ENCODE measurements around the gene TRPM3.

Gene TRPM3

DNA sequence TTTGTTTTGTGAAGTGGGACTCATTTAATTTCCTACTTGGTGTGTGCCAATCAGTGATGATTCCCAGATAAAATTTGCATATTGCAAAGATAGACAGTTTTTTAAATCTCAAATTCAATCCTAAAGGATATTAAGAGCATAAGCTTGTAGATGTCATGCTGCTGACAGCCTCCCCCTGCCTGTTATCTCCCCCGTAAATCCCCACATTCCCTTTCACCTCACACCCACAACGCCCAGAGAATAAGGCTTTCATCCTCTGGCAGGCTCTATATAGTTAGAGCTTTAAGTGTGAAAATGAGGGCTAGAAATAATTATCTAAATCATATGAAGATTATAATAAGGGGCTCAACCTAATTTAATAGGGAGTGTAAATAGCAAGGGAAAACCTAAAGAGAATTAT, 265.0 kb downstream of the TRPM3 start:
- no peak overlapping the region for H3K4me3 ChIP-seq (replicated peaks; ENCODE audit: low read depth, low read length)
- no peak for DNase-seq (ENCODE audit: low read depth)
- TF ChIP-seq, protein P1, sequence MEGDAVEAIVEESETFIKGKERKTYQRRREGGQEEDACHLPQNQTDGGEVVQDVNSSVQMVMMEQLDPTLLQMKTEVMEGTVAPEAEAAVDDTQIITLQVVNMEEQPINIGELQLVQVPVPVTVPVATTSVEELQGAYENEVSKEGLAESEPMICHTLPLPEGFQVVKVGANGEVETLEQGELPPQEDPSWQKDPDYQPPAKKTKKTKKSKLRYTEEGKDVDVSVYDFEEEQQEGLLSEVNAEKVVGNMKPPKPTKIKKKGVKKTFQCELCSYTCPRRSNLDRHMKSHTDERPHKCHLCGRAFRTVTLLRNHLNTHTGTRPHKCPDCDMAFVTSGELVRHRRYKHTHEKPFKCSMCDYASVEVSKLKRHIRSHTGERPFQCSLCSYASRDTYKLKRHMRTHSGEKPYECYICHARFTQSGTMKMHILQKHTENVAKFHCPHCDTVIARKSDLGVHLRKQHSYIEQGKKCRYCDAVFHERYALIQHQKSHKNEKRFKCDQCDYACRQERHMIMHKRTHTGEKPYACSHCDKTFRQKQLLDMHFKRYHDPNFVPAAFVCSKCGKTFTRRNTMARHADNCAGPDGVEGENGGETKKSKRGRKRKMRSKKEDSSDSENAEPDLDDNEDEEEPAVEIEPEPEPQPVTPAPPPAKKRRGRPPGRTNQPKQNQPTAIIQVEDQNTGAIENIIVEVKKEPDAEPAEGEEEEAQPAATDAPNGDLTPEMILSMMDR (IDR thresholded peaks at IDR 0.05; ENCODE audit: low read length, missing control alignments): no peak

DNA sequence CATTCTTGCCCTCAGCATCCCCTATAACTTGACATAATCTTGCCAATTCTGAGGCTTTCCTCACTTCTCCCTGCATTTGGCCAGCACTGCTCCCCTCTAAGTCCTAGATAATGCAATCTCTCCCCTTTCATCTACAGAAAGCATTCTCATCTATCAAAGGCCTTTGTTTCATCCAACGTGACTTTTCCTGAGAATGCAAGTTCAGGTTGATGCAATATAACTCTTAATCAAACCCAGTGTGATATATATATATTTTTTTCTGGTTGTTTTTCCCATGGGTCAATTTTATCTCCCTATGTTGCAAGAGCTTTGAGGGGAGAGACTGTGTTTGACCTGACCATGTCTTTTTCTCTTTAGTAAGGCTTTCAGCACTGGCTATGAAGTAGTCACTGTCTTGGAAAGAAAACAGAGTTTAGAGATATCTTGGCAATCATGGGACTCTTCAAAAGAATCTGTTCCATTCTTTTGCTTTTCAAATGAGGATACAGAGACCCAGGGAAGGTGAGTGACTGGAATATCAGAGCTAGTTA, 268.6 kb downstream of the TRPM3 start:
- TF ChIP-seq, protein P1 (IDR thresholded peaks at IDR 0.05; ENCODE audit: low read length, missing control alignments): no peak
- H3K4me3 ChIP-seq (replicated peaks; ENCODE audit: low read depth, low read length): no peak overlapping the region
- peak; percentile 37 for DNase-seq (ENCODE audit: low read depth)

DNA sequence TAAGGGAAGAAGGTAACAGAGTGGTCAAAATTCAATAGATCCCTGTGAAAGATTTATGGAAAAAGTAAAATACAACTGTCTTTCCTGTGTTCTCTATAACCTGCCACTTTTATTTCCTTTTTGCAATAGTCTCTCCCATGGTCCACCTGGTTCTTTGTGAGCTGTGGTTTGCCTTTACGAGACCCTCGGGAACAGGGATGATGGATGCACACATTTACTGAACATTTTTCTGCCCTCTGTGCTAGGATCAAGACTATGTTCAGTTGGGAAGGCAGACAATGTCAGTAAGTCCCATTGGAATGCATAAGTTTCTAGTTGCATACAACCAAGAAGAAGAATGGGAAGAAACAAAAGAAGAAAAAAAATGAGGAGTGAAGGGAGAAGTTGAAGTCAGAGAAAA, 281.2 kb downstream of the TRPM3 start:
- DNase-seq (ENCODE audit: low read depth): no peak
- H3K4me3 ChIP-seq (replicated peaks; ENCODE audit: low read depth, low read length): no peak overlapping the region
- TF ChIP-seq, protein P1 (IDR thresholded peaks at IDR 0.05; ENCODE audit: low read length, missing control alignments): no peak

DNA sequence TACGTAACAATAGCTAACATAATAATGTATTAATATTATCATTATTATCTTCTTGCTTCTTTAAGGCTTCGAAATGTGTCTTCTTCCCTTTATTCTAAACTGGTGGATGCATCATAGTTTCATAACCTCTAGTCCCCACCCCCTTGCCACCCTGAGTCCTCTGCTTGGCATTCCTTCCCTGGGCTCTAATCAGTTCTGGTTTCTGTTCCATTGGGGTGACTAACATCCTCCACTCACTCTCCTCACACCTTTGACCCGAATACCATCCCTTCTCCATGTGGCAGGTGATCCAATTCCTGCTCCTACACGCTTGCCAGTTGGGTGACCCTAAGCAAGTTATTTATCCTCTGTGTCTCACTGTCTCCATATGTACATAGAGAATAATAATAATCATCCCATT, 286.1 kb downstream of the TRPM3 start:
- TF ChIP-seq, protein P1 (IDR thresholded peaks at IDR 0.05; ENCODE audit: low read length, missing control alignments): no peak
- DNase-seq (ENCODE audit: low read depth): peak; percentile 25
- no peak overlapping the region for H3K4me3 ChIP-seq (replicated peaks; ENCODE audit: low read depth, low read length)

DNA sequence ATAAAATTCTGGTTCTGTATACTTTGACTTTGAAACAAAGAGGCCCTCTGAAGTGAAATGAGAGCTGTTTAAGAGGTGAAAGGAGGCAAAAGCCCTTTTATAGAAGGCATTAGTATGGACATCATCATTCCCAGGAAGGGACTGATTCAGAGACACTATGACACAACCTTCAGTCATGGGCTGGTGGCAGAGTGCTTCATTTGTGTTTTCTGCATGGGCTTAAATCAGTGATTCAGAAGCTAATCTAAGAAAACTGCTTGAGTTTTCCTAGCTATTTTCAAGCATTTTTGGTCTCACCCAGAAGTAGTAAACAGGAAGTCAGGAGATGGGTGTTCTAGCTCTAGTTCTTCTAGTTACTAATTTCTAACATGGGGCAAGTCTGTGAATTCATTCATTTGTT, 288.9 kb downstream of the TRPM3 start:
- no peak overlapping the region for H3K4me3 ChIP-seq (replicated peaks; ENCODE audit: low read depth, low read length)
- TF ChIP-seq, protein P1 (IDR thresholded peaks at IDR 0.05; ENCODE audit: low read length, missing control alignments): no peak
- DNase-seq (ENCODE audit: low read depth): peak; percentile 16

DNA sequence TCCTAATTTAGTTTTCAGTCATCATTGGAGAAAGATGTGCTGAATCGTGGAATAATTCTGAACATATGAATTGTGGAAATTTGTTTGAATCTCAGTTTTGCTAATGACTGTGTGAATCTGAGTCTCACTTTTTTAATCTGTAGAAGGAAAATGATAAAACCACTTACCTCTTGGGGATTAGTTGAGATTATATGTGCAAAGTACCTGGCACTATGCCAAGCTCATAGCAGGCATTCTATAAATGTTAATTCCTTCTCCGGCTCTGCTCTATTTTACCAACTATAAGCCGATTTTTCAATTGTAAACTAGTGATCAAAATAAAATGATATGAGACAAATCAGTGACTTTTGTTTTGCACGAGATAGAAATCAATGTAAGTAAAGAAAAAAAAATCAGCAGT, 290.8 kb downstream of the TRPM3 start:
- H3K4me3 ChIP-seq (replicated peaks; ENCODE audit: low read depth, low read length): no peak overlapping the region
- TF ChIP-seq, protein P1 (IDR thresholded peaks at IDR 0.05; ENCODE audit: low read length, missing control alignments): no peak
- DNase-seq (ENCODE audit: low read depth): peak; percentile 17

DNA sequence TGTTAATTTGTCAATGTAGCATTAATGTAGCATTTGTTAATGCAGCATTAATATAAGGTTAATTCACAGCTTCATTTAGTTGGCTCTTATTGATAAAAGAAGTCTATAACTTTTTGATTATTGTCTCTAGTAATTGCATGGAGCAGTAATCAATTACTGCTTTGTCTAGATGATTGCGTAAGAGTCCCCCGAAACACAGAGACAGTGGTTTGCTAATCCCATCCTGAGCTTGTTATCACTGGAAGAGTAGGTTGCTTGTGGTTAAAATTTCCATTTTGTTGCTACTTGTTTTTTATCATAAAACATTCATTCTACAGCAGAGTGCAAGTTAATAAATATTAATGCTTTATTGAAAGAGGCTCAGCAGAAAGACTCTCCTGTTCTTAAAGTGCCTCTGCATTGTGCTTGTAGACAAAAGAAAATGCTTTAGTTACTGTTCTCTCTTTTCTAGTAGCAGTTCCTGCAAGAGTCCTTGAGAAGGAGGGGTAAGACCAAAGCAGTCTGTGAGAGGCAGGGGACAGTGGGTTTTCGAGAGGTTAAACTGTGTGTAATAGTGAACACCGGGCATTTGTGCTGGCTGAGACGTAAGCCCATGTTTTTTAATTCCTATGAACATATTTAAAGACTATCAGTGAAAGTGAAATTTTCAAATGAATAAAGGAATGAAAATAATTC, 291.7 kb downstream of the TRPM3 start:
- no peak overlapping the region for H3K4me3 ChIP-seq (replicated peaks; ENCODE audit: low read depth, low read length)
- DNase-seq (ENCODE audit: low read depth): no peak
- TF ChIP-seq, protein P1 (IDR thresholded peaks at IDR 0.05; ENCODE audit: low read length, missing control alignments): no peak
